GM12878 (cell line): ENCODE data around the gene ATP13A4. TPM values are rescaled to one million over a fixed set of nuclear protein-coding genes. Genes with fewer than 3 reads are reported as not detected.
A peak's percentile ranks its signal among the peaks of the same experiment; 100 is the strongest.

Experiments
- ATAC-seq: fragments of 200-7000 bp; cut with Tn5 transposase; 3 replicates; pipeline ENCODE4 v1.9.1; 2020; ENCODE audit warnings: mild to moderate bottlenecking, moderate library complexity
- BruUV-seq: library from RNA; stranded (reverse); fragments of 400-500 nt; replicated peaks from 2 replicates; lab custom pipeline; 2021; lab: Mats Ljungman, UMichigan
- CTCF ChIA-PET: fragments of 300-600 bp; sonication (Branson Sonifier 250); formaldehyde crosslinking; extraction: SDS; loops from one replicate; lab custom pipeline; 2021; ENCODE audit warnings: inconsistent platforms; lab: Yijun Ruan, JAX
- POLR2A ChIA-PET: fragments of 350-600 bp; formaldehyde crosslinking; extraction: SDS; loops from one replicate; lab custom pipeline; 2021; ENCODE audit warnings: inconsistent platforms; lab: Charles Lee
- RAD21 ChIA-PET: fragments of 300-600 bp; sonication (Branson Sonifier 250); formaldehyde crosslinking; loops from one replicate; lab custom pipeline; 2023; ENCODE audit warnings: antibody characterized with exemption; ENCODE audit not compliant: unreplicated experiment; lab: Charles Lee
- SMC1A ChIA-PET: fragments of 300-600 bp; sonication (Branson Sonifier 250); formaldehyde crosslinking; loops from one replicate; lab custom pipeline; 2023; ENCODE audit not compliant: unreplicated experiment, uncharacterized antibody; lab: Charles Lee
- DNase-seq: peaks from one replicate; pipeline ENCODE4 v3.0.0-alpha.2; 2011; ENCODE audit warnings: low read depth, low spot score
- FAIRE-seq: peaks from 3 replicates; lab custom pipeline; 2011; peaks lifted over from hg19 to GRCh38; lab: Jason Lieb, UNC
- H2AFZ ChIP-seq: 2 replicates; pipeline ENCODE4 v1.6.0; 2011; ENCODE audit warnings: low read depth, low read length, control low read depth; ENCODE audit not compliant: control insufficient read depth
- H3K27ac ChIP-seq: 2 replicates; pipeline ENCODE4 v1.5.1; 2011; ENCODE audit warnings: control low read depth; ENCODE audit not compliant: control insufficient read depth, insufficient read depth
- H3K27me3 ChIP-seq, 2 experiments: replicated peaks in 1 of 2; 2 replicates each; pipeline versions ENCODE4 v1.6.0 to v1.6.1; 2011; ENCODE audit warnings: low read length in 1 of 2; ENCODE audit not compliant: control insufficient read depth in 2 of 2, insufficient read depth in 2 of 2
- H3K36me3 ChIP-seq, 2 experiments: 2 replicates each; pipeline ENCODE4 v1.5.1; 2011; ENCODE audit warnings: low read length in 1 of 2; ENCODE audit not compliant: control insufficient read depth in 2 of 2, insufficient read depth in 2 of 2
- H3K4me1 ChIP-seq: 2 replicates; pipeline ENCODE4 v1.6.1; 2011; ENCODE audit warnings: mild to moderate bottlenecking, low read length, moderate library complexity, mixed read lengths; ENCODE audit not compliant: control insufficient read depth, insufficient read depth
- H3K4me2 ChIP-seq: 2 replicates; pipeline ENCODE4 v1.6.0; 2011; ENCODE audit warnings: control low read depth; ENCODE audit not compliant: control insufficient read depth, insufficient read depth
- H3K4me3 ChIP-seq: fragments of 200-600 bp; sonication (generic); 2 replicates; pipeline ENCODE4 v1.5.1; 2016
- H3K79me2 ChIP-seq: 2 replicates; pipeline ENCODE4 v1.6.0; 2011; ENCODE audit warnings: low read length; ENCODE audit not compliant: control insufficient read depth, insufficient read depth
- H3K9ac ChIP-seq: 2 replicates; pipeline ENCODE4 v1.8.0; 2011; ENCODE audit warnings: low read length, control low read depth, mixed read lengths; ENCODE audit not compliant: control insufficient read depth, insufficient read depth
- H3K9me3 ChIP-seq: replicated peaks from 3 replicates; pipeline ENCODE4 v1.5.1; 2011; ENCODE audit warnings: mild to moderate bottlenecking, low read length; ENCODE audit not compliant: control insufficient read depth, insufficient read depth
- H4K20me1 ChIP-seq: 2 replicates; pipeline ENCODE4 v1.6.0; 2011; ENCODE audit not compliant: control insufficient read depth, insufficient read depth
- ATF7 ChIP-seq: fragments of 450-650 bp; IDR thresholded peaks from 2 replicates; pipeline ENCODE4 v1.6.1; 2016; ENCODE audit warnings: low read depth, mild to moderate bottlenecking
- CTCF ChIP-seq, 3 experiments: IDR thresholded peaks in 2 of 3; conservative IDR thresholded peaks in 1 of 3; 2 replicates each; pipeline ENCODE4 v1.5.1; 2011; ENCODE audit warnings: low read depth in 3 of 3, low read length in 3 of 3, mild to moderate bottlenecking in 3 of 3, control low read depth in 2 of 3, moderate library complexity in 2 of 3, inconsistent platforms in 1 of 3, mixed read lengths in 1 of 3; ENCODE audit not compliant: control insufficient read depth in 2 of 3, insufficient read depth in 1 of 3; ENCODE audit errors: extremely low read depth in 1 of 3
- RAD21 ChIP-seq: IDR thresholded peaks from 2 replicates; pipeline ENCODE4 v1.6.1; 2011; ENCODE audit warnings: mild to moderate bottlenecking, low read depth, low read length, moderate library complexity; ENCODE audit not compliant: insufficient read depth
- SMC3 ChIP-seq: IDR thresholded peaks from 2 replicates; pipeline ENCODE4 v1.6.1; 2011; ENCODE audit warnings: low read length, improper control_type of control experiment, borderline replicate concordance
- WGBS: methylation state at CpG from one replicate; pipeline ENCODE4 v1.1.6; 2016; ENCODE audit warnings: low lambda C conversion rate; ENCODE audit not compliant: insufficient replicate concordance, insufficient coverage; ENCODE audit errors: missing lambda C conversion rate; 5-methylcytosine and 5-hydroxymethylcytosine counted together
- in situ Hi-C: fragments of 300-500 bp; cut with MboI; formaldehyde crosslinking; loops from 9 replicates; pipeline ENCODE4 v1.14.3; 2018; ENCODE audit warnings: mixed read lengths
- intact Hi-C: fragments of 100-400 bp; cut with micrococcal nuclease; formaldehyde crosslinking; loops from one replicate; pipeline ENCODE4 v1.14.2; 2022; ENCODE audit not compliant: unreplicated experiment
- polyA plus RNA-seq, 11 experiments: library from polyadenylated mRNA; depleted of rRNA in 4 of 11; unstranded in 6 of 11; stranded (reverse) in 5 of 11; fragments of >200 nt; fragmentation: Nextera tagmentation in 4 of 11; fragmentation: Illumina TruSeq in 1 of 11; extraction: Ambion mirVana in 4 of 11; extraction: Trizol in 1 of 11; gene quantifications; 1 replicate in 1 of 11; 2 replicates in 10 of 11; pipeline versions ENCODE4 v1.2.1 to v1.2.3, GENCODE V29; 2011 to 2016; ENCODE audit warnings: inconsistent platforms in 2 of 11, missing spikeins in 2 of 11, low read depth in 1 of 11
- total RNA-seq, 4 experiments: library from RNA; depleted of rRNA in 3 of 4; stranded (reverse); fragments of >200 nt in 3 of 4; fragmentation: Illumina TruSeq in 1 of 4; extraction: Trizol in 1 of 4; gene quantifications; 2 replicates each; pipeline versions ENCODE4 v1.2.1 to v1.2.3, GENCODE V29; 2013 to 2021

The ATP13A4 gene
- total and polyA plus RNA-seq, 10 of the 15 experiments (the other 5 are each of a cell fraction or from before 2014, with no cell fraction given), result 0.29 to 1.7 (median 1.0) TPM; not detected in 1

GRCh38 chr3:193572426-193572908 lies 17.8 kb upstream of the ATP13A4 start:
- no peak for DNase-seq
- in situ Hi-C loops, result loop anchor here (5.0 to 10.0 kb wide), 4 partner anchors 110 to 1005 kb away; no protein-coding TSS in a partner anchor
- ATAC-seq, result peak; percentile 91
- H3K27ac ChIP-seq, result no peak overlapping the region
- peak; percentile 99 for FAIRE-seq
- no peaks in the 10 kb centered on the region for H3K4me1 ChIP-seq
- peak; percentile 91 for TF ChIP-seq RAD21
- TF ChIP-seq CTCF (IDR thresholded peaks at IDR 0.05 in 2 of 3, conservative IDR thresholded peaks at IDR 0.05 in 1 of 3; ENCODE audit: control insufficient read depth in 2 of 3, extremely low read depth in 1 of 3, insufficient read depth in 1 of 3, low read depth in 3 of 3, low read length in 3 of 3), result peak; percentile 64 to 88 (median 79)
- TF ChIP-seq SMC3, result peak; percentile 79
- TF ChIP-seq ATF7, result no peak
- H3K36me3 ChIP-seq, result no peaks in the 10 kb centered on the region
- no TSS peak for BruUV-seq
- intact Hi-C loops, result loop anchor here (1.0 to 10.0 kb wide), 6 partner anchors 111 to 1105 kb away; no protein-coding TSS in a partner anchor
- no peaks in the 10 kb centered on the region for H4K20me1 ChIP-seq
- H3K79me2 ChIP-seq, result no peaks in the 10 kb centered on the region
- ChIA-PET POLR2A (no interaction called here), CTCF (interaction anchor here (0.6 to 2.7 kb wide), 18 partner anchors 9 to 1005 kb away, joined by 3 to 10 read pairs (median 4); no protein-coding TSS in a partner anchor), RAD21 (interaction anchor here (0.6 to 1.4 kb wide), 3 partner anchors 113 to 757 kb away, joined by 3 to 4 read pairs (median 3); no protein-coding TSS in a partner anchor), SMC1A (interaction anchor here (0.6 to 1.9 kb wide), 8 partner anchors 12 to 1106 kb away, joined by 3 to 5 read pairs (median 4); no protein-coding TSS in a partner anchor)
- 17% methylated on average over 10 of the region's 10 CpGs for WGBS
- H2AFZ ChIP-seq, result no peak overlapping the region
- H3K4me3 ChIP-seq, result no peak overlapping the region
- H3K9ac ChIP-seq, result no peak overlapping the region
- no peaks in the 10 kb centered on the region for H3K27me3 ChIP-seq
- H3K4me2 ChIP-seq, result no peak overlapping the region
- H3K9me3 ChIP-seq, result no peaks in the 10 kb centered on the region
